Activated T-helper 17 cell treated with anti-CD3 and anti-CD28 coated beads, Interleukin-2, amount 50 U/mL, for 72 hours (primary cell): ENCODE measurements around the gene SPDYC. TPM values are rescaled to one million over a fixed set of nuclear protein-coding genes. Genes with fewer than 3 reads are reported as not detected.

ENCODE experiments used
- ATAC-seq: fragments of 150-1000 bp; cut with Tn5 transposase; replicated peaks from 2 replicates; pipeline ENCODE4 v1.10.0; 2021; ENCODE audit warnings: mild to moderate bottlenecking, moderate library complexity
- H3K27ac Mint-ChIP-seq: one replicate; pipeline ENCODE4 v1.8.0; 2022; ENCODE audit warnings: mixed read lengths
- H3K27me3 Mint-ChIP-seq: one replicate; pipeline ENCODE4 v1.8.0; 2022; ENCODE audit warnings: mixed read lengths
- H3K36me3 Mint-ChIP-seq: one replicate; pipeline ENCODE4 v1.8.0; 2022; ENCODE audit warnings: low read depth, mild to moderate bottlenecking, mixed read lengths
- H3K4me1 Mint-ChIP-seq: one replicate; pipeline ENCODE4 v1.8.0; 2022; ENCODE audit warnings: mixed read lengths
- H3K4me3 Mint-ChIP-seq: one replicate; pipeline ENCODE4 v1.8.0; 2022; ENCODE audit warnings: mild to moderate bottlenecking, mixed read lengths
- H3K9me3 Mint-ChIP-seq: one replicate; pipeline ENCODE4 v1.8.0; 2022; ENCODE audit warnings: mixed read lengths
- total RNA-seq, 2 donors: library from RNA; stranded (reverse); gene quantifications; one replicate each; pipeline ENCODE4 v1.2.3, GENCODE V29; 2022

Gene SPDYC
- total RNA-seq, 2 donors from 2014 or later = not detected

DNA sequence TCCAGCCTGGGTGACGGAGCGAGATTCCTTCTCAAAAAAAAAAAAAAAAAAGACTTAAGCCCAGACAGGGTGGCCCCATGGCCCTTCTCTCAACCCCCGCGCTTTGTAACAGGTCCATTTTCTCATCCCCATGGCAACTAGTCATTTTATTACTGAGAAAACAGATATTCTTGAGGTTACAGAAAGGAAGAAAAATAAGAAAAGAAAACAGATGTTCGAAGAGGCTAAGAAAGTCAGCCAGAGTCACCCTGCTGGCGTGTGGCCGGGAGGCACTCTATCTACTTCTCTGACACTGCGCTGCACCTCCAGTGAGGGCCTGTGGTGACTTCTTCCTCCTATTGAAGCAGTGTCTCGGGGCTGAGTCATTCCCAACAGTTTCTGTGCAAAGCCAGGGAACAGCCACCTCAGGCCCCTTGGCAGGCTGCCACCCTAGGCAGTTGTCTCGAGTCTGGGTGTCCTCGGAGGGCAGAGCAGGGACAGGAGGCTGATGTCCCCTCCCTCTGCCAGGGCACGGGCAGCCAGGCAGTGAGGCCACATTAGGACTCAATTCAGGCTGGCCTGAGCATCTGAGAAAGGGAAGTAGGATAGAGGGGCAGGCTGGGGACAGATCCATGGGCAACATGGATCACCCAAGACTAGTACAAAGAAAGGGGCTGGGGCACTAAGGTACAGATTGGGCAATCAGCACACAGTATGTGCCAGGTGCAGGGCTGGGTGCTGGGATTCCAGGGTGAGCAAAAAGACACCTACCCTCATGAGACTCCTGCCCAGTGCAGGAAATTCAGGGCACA is 19.3 kb upstream of the SPDYC start:
- Mint-ChIP-seq H3K27ac (no peak overlapping the region), H3K36me3 (no peaks in the 10 kb centered on the region), H3K27me3 (no peaks in the 10 kb centered on the region), H3K4me3 (no peak overlapping the region), H3K4me1 (peaks cover 5% of the 10 kb centered on the region), H3K9me3 (no peaks in the 10 kb centered on the region)
- peak; percentile 87 for ATAC-seq

DNA sequence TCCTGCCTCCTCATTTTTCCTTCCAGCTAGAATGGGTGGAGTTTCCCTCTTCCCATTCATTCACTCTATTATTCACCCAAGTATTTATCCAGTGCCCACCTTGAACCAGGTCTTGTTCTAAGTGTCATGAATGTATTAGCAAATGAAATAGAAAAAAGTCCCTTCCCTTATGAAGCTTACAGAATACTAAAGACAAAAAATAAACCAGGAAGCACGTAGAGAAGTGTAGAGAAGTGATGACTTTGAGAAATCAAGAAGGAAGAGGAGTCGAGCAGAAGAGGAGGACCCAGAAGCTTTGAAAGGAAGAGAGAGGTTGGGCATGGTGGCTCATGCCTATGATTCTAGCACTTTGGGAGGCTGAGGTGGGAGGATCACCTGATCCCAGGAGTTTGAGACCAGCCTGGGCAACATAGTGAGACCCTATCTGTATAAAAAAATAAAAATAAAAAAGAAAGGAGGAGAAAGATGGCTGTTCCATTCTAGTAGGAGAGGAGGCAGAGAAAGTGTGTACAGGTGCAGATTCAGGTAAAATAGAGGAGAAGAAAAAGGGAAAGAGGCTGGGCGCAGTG is 18.6 kb upstream of the SPDYC start:
- peak overlapping the region; percentile 40 for H3K27ac Mint-ChIP-seq
- H3K4me1 Mint-ChIP-seq = peaks cover 5% of the 10 kb centered on the region
- no peaks in the 10 kb centered on the region for H3K27me3 Mint-ChIP-seq
- H3K4me3 Mint-ChIP-seq = no peak overlapping the region
- no peaks in the 10 kb centered on the region for H3K9me3 Mint-ChIP-seq
- no peak for ATAC-seq
- H3K36me3 Mint-ChIP-seq = no peaks in the 10 kb centered on the region

- Mint-ChIP-seq H3K9me3 (no peaks in the 10 kb centered on the region), H3K4me1 (peaks cover 5% of the 10 kb centered on the region), H3K27me3 (peaks cover 2% of the 10 kb centered on the region), H3K4me3 (no peak overlapping the region), H3K36me3 (no peaks in the 10 kb centered on the region), H3K27ac (peak overlapping the region; percentile 40)
- no peak for ATAC-seq
Observed at GRCh38 chr11:65152122-65152521, 17.9 kb upstream of the SPDYC start.

GRCh38 chr11:65156256-65156655 is 13.8 kb upstream of the SPDYC start:
- ATAC-seq = no peak
- Mint-ChIP-seq H3K27me3 (peaks cover 6% of the 10 kb centered on the region), H3K9me3 (no peaks in the 10 kb centered on the region), H3K36me3 (no peaks in the 10 kb centered on the region), H3K27ac (no peak overlapping the region), H3K4me3 (no peak overlapping the region), H3K4me1 (peaks cover 4% of the 10 kb centered on the region)

- H3K36me3 Mint-ChIP-seq = no peaks in the 10 kb centered on the region
- ATAC-seq = no peak
- H3K4me1 Mint-ChIP-seq = no peaks in the 10 kb centered on the region
- H3K4me3 Mint-ChIP-seq = no peak overlapping the region
- no peaks in the 10 kb centered on the region for H3K9me3 Mint-ChIP-seq
- H3K27me3 Mint-ChIP-seq = peaks cover 6% of the 10 kb centered on the region
- H3K27ac Mint-ChIP-seq = no peak overlapping the region
Observed at GRCh38 chr11:65156926-65157325, 13.1 kb upstream of the SPDYC start.

DNA sequence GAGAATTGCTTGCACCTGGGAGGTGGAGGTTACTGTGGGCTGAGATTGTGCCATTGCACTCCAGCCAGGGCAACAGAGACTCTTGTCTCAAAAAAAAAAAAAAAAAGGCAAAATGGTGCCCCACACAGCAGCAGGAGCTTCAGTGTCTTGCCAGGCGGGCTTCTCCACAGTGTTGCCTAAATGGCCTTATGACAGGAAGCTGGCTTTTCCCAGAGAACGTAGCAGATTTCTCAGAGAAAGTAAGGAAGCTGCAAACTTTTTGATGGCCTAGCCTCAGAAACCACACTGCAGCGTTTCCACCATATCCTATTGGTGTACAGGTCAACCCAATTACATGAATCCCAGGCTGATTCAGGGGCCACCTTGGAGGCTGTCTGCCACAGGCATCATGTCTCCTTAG is 12.7 kb upstream of the SPDYC start:
- Mint-ChIP-seq H3K4me1 (no peaks in the 10 kb centered on the region), H3K4me3 (no peak overlapping the region), H3K27ac (no peak overlapping the region), H3K36me3 (no peaks in the 10 kb centered on the region), H3K9me3 (no peaks in the 10 kb centered on the region), H3K27me3 (peaks cover 6% of the 10 kb centered on the region)
- ATAC-seq = no peak

DNA sequence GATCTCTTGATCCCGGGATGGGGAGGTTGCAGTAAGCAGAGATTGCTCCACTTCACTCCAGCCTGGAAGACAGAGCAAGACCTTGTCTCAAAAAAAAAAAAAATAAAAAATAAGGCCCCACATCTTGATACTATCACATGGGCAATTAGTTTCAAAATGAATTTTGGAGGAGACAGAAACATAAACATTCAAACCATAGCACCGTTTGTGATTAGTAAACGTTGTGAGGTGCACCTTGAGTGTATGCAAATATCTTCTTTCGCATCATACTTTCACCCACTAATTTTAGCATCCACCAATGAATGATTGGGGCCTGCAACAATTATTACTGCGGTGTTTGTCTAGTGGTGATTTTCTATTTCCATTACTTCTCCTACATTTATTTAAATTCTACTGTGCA is 11.0 kb upstream of the SPDYC start:
- no peak overlapping the region for H3K4me3 Mint-ChIP-seq
- ATAC-seq = no peak
- no peaks in the 10 kb centered on the region for H3K4me1 Mint-ChIP-seq
- H3K9me3 Mint-ChIP-seq = no peaks in the 10 kb centered on the region
- H3K27me3 Mint-ChIP-seq = peaks cover 6% of the 10 kb centered on the region
- no peak overlapping the region for H3K27ac Mint-ChIP-seq
- H3K36me3 Mint-ChIP-seq = no peaks in the 10 kb centered on the region

- no peaks in the 10 kb centered on the region for H3K9me3 Mint-ChIP-seq
- no peaks in the 10 kb centered on the region for H3K36me3 Mint-ChIP-seq
- peaks cover 6% of the 10 kb centered on the region for H3K27me3 Mint-ChIP-seq
- H3K27ac Mint-ChIP-seq = no peak overlapping the region
- no peak for ATAC-seq
- H3K4me1 Mint-ChIP-seq = no peaks in the 10 kb centered on the region
- no peak overlapping the region for H3K4me3 Mint-ChIP-seq
Observed at GRCh38 chr11:65160643-65161042, 9.4 kb upstream of the SPDYC start.

- Mint-ChIP-seq H3K27ac (no peak overlapping the region), H3K4me3 (no peak overlapping the region), H3K4me1 (no peaks in the 10 kb centered on the region), H3K27me3 (peaks cover 4% of the 10 kb centered on the region), H3K36me3 (no peaks in the 10 kb centered on the region), H3K9me3 (no peaks in the 10 kb centered on the region)
- ATAC-seq = no peak
Observed at GRCh38 chr11:65163684-65164083, 6.3 kb upstream of the SPDYC start.

GRCh38 chr11:65165410-65166317 is 4.4 kb upstream of the SPDYC start:
- Mint-ChIP-seq H3K4me1 (peaks cover 5% of the 10 kb centered on the region), H3K27me3 (no peaks in the 10 kb centered on the region), H3K9me3 (no peaks in the 10 kb centered on the region), H3K36me3 (no peaks in the 10 kb centered on the region), H3K4me3 (no peak overlapping the region), H3K27ac (no peak overlapping the region)
- ATAC-seq = no peak

GRCh38 chr11:65166893-65167292 is 3.1 kb upstream of the SPDYC start:
- H3K4me1 Mint-ChIP-seq = peaks cover 5% of the 10 kb centered on the region
- no peaks in the 10 kb centered on the region for H3K27me3 Mint-ChIP-seq
- ATAC-seq = no peak
- no peak overlapping the region for H3K27ac Mint-ChIP-seq
- no peaks in the 10 kb centered on the region for H3K9me3 Mint-ChIP-seq
- H3K4me3 Mint-ChIP-seq = no peak overlapping the region
- H3K36me3 Mint-ChIP-seq = no peaks in the 10 kb centered on the region

DNA sequence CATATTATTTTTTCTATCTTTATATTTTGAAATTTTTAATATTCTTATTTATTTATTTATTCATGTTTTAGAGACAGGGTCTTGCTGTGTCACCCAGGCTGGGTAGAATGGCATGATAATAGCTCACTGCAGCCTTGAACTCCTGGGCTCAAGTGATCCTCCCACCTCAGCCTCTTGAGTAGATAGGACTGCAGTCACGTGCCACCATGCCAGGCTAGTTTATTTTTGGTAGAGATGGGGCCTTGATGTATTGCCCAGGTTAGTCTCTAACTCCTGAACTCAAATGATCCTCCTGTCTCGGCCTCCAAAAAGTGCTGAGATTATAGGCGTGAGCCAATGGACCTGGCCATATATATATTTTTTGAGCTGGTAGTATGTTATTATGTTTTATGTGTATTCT is 2.4 kb upstream of the SPDYC start:
- H3K27me3 Mint-ChIP-seq = no peaks in the 10 kb centered on the region
- H3K4me3 Mint-ChIP-seq = no peak overlapping the region
- no peaks in the 10 kb centered on the region for H3K9me3 Mint-ChIP-seq
- peaks cover 5% of the 10 kb centered on the region for H3K4me1 Mint-ChIP-seq
- ATAC-seq = no peak
- no peak overlapping the region for H3K27ac Mint-ChIP-seq
- no peaks in the 10 kb centered on the region for H3K36me3 Mint-ChIP-seq

GRCh38 chr11:65169164-65169641 is 830 bp upstream of the SPDYC start:
- peak; percentile 78 for ATAC-seq
- H3K4me1 Mint-ChIP-seq = peaks cover 5% of the 10 kb centered on the region
- peak overlapping the region; percentile 94 for H3K27ac Mint-ChIP-seq
- no peaks in the 10 kb centered on the region for H3K9me3 Mint-ChIP-seq
- H3K27me3 Mint-ChIP-seq = no peaks in the 10 kb centered on the region
- H3K4me3 Mint-ChIP-seq = peak overlapping the region; percentile 47
- H3K36me3 Mint-ChIP-seq = no peaks in the 10 kb centered on the region

- no peaks in the 10 kb centered on the region for H3K27me3 Mint-ChIP-seq
- H3K27ac Mint-ChIP-seq = no peak overlapping the region
- H3K4me3 Mint-ChIP-seq = no peak overlapping the region
- H3K36me3 Mint-ChIP-seq = no peaks in the 10 kb centered on the region
- no peak for ATAC-seq
- peaks cover 5% of the 10 kb centered on the region for H3K4me1 Mint-ChIP-seq
- no peaks in the 10 kb centered on the region for H3K9me3 Mint-ChIP-seq
Observed at GRCh38 chr11:65172600-65172999, 2.6 kb downstream of the SPDYC start.
